ENCODE results near the gene MOGAT1. TPM values are rescaled to one million over a fixed set of nuclear protein-coding genes. Genes with fewer than 3 reads are reported as not detected.

Gene MOGAT1
- total and polyA plus RNA-seq, 2 of the 8 experiments (the other 6 are each of a cell fraction or from before 2014, with no cell fraction given): 0.11 to 0.67 TPM

DNA sequence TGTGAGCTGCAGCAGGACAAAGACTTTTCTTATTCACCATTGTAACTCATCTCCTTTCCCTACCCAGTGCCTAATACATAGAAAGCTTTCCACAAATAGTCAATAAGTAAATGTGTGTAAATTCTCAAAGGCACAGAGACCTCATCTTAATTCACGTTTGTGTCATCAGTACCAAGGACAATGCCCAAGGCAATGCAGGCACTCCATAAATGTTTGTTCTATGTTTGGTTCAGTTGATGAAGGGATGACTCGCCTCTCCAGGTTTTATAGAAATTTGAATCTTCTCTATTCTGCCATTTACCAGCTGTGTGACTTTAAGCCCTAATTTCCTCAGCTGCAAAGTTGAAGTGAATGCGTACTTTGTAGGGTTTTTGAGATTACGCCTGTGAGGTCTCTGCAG lies 2.1 kb upstream of the MOGAT1 start:
- H2BK120ac ChIP-seq (replicated peaks; ENCODE audit: low read depth, low read length): no peak overlapping the region
- H3K14ac ChIP-seq (ENCODE audit: insufficient read length): no peak overlapping the region
- no peaks in the 10 kb centered on the region for H3K9me3 ChIP-seq (ENCODE audit: insufficient read depth in 2 of 2, low read depth in 1 of 2, low read length in 1 of 2)
- H3K79me2 ChIP-seq (ENCODE audit: control insufficient read depth in 1 of 2, insufficient read depth in 2 of 2, low read length in 2 of 2): no peaks in the 10 kb centered on the region
- H3K9ac ChIP-seq (replicated peaks in 1 of 4; ENCODE audit: extremely low read depth in 1 of 4, low read depth in 3 of 4, low read length in 3 of 4): no peak overlapping the region
- no peak overlapping the region for H4K8ac ChIP-seq (ENCODE audit: extremely low read depth, insufficient read depth, low read length)
- H4K5ac ChIP-seq (ENCODE audit: insufficient read length, low read depth, low read length): no peak overlapping the region
- no peak overlapping the region for H2BK12ac ChIP-seq (ENCODE audit: low read depth, low read length)
- no peaks in the 10 kb centered on the region for H3K79me1 ChIP-seq (ENCODE audit: low read depth, low read length)
- FAIRE-seq (no peak), DNase-seq (ENCODE audit: low read depth in 1 of 2, low spot score in 2 of 2) (no peak)
- peaks cover 0 to 23% (median 11%) of the 10 kb centered on the region in 4 experiments; a peak in 6 of 7 replicates for H3K27me3 ChIP-seq (replicated peaks in 1 of 4; ENCODE audit: control insufficient read depth in 3 of 4, extremely low read depth in 1 of 4, insufficient read depth in 3 of 4, low read length in 3 of 4)
- POLR2A ChIA-PET (ENCODE audit: partially characterized antibody): interaction anchor here (0.9 to 1.7 kb wide), 4 partner anchors 10 to 80 kb away, joined by 3 to 7 read pairs (median 4); partner anchors contain the start of gene FARSB
- H3K18ac ChIP-seq (ENCODE audit: extremely low read depth, low read length): no peak overlapping the region
- H3K4me3 ChIP-seq (ENCODE audit: extremely low read depth in 1 of 4, insufficient read depth in 2 of 4, low read depth in 3 of 4, low read length in 4 of 4): no peak overlapping the region
- 89% methylated on average over 4 of the region's 4 CpGs; no CpG with 5 or more reads in 1 of the 2 experiments for WGBS, 2 experiments (ENCODE audit: extremely low coverage in 1 of 2, insufficient coverage in 1 of 2, insufficient read length in 1 of 2, insufficient replicate concordance in 2 of 2, low coverage in 1 of 2, low lambda C conversion rate in 2 of 2, missing lambda C conversion rate in 1 of 2)
- peaks cover 10% of the 10 kb centered on the region; the same call in 1 of the 2 replicates for H3K23me2 ChIP-seq (ENCODE audit: low read depth, low read length)
- H3K4me2 ChIP-seq (ENCODE audit: insufficient read depth in 1 of 2, low read depth in 2 of 2, low read length in 2 of 2): no peak overlapping the region
- H2BK20ac ChIP-seq (ENCODE audit: low read length): no peak overlapping the region
- H3K23ac ChIP-seq (ENCODE audit: insufficient read length): no peak overlapping the region
- H3K36me3 ChIP-seq (ENCODE audit: control insufficient read depth in 2 of 4, insufficient read depth in 4 of 4, low read length in 3 of 4): no peaks in the 10 kb centered on the region
- H2AK5ac ChIP-seq (ENCODE audit: low read depth, low read length): no peak overlapping the region
- H2BK5ac ChIP-seq (ENCODE audit: low read depth, low read length): no peak overlapping the region
- H2AFZ ChIP-seq (ENCODE audit: low read length): no peak overlapping the region
- H3K4me1 ChIP-seq (replicated peaks in 1 of 4; ENCODE audit: control insufficient read depth in 3 of 4, insufficient read depth in 4 of 4, low read length in 3 of 4): peaks cover 0 to 3% (median 0%) of the 10 kb centered on the region in 4 experiments; a peak in 2 of 7 replicates
- H2BK15ac ChIP-seq (ENCODE audit: low read length): no peak overlapping the region
- no peak overlapping the region for H3K4ac ChIP-seq (replicated peaks; ENCODE audit: insufficient read length, low read depth, low read length)
- CTCF ChIA-PET (ENCODE audit: partially characterized antibody): interaction anchor here (2.2 kb wide), 1 partner anchor 16 kb away, joined by 7 read pairs; no protein-coding TSS in a partner anchor
- H4K20me1 ChIP-seq (replicated peaks in 1 of 2; ENCODE audit: control insufficient read depth in 1 of 2, insufficient read depth in 2 of 2, low read length in 2 of 2): no peaks in the 10 kb centered on the region
- no peak overlapping the region for H4K91ac ChIP-seq (replicated peaks; ENCODE audit: insufficient read length, low read length)
- no peak overlapping the region for H3K56ac ChIP-seq (replicated peaks; ENCODE audit: insufficient read length, low read depth, low read length)
- no peak overlapping the region for H3K27ac ChIP-seq (ENCODE audit: low read depth, low read length)
- TF ChIP-seq RXRA (IDR thresholded peaks at IDR 0.05; ENCODE audit: insufficient read depth, low read depth, low read length) (no peak), HDAC2 (IDR thresholded peaks at IDR 0.05; ENCODE audit: borderline replicate concordance in 1 of 2, low read depth in 2 of 2, low read length in 2 of 2) (no peak), SAP30 (IDR thresholded peaks at IDR 0.05; ENCODE audit: insufficient read depth, insufficient replicate concordance, low read length) (no peak)
- TF ChIP-seq, protein P1, sequence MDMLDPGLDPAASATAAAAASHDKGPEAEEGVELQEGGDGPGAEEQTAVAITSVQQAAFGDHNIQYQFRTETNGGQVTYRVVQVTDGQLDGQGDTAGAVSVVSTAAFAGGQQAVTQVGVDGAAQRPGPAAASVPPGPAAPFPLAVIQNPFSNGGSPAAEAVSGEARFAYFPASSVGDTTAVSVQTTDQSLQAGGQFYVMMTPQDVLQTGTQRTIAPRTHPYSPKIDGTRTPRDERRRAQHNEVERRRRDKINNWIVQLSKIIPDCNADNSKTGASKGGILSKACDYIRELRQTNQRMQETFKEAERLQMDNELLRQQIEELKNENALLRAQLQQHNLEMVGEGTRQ (IDR thresholded peaks at IDR 0.05; ENCODE audit: low read length): no peak
